H1 (cell line): Measurements from ENCODE around the gene MAP9. TPM values are rescaled to one million over a fixed set of nuclear protein-coding genes. Genes with fewer than 3 reads are reported as not detected.

ENCODE experiments used
- CTCF ChIA-PET: fragments of 300-600 bp; sonication (Branson Sonifier 250); formaldehyde crosslinking; loops from one replicate; lab custom pipeline; 2021; ENCODE audit not compliant: partially characterized antibody; lab: Charles Lee
- POLR2A ChIA-PET: fragments of 300-600 bp; sonication (Branson Sonifier 250); formaldehyde crosslinking; loops from one replicate; lab custom pipeline; 2021; ENCODE audit warnings: inconsistent platforms; ENCODE audit not compliant: partially characterized antibody; lab: Charles Lee
- DNase-seq, 2 experiments: peaks; one replicate each; pipeline versions ENCODE4 v3.0.0 to v3.0.0-alpha.2; 2010 to 2022; ENCODE audit warnings: low spot score in 2 of 2, low read depth in 1 of 2, mixed read lengths in 1 of 2
- FAIRE-seq: peaks from 2 replicates; lab custom pipeline; 2011; peaks lifted over from hg19 to GRCh38; lab: Jason Lieb, UNC
- H2AFZ ChIP-seq: 2 replicates; pipeline ENCODE4 v1.8.1; 2012; ENCODE audit warnings: low read length, inconsistent platforms
- H2AK5ac ChIP-seq: 2 replicates; pipeline ENCODE4 v1.6.1; 2013; ENCODE audit warnings: low read depth, low read length
- H2BK120ac ChIP-seq: replicated peaks from 2 replicates; pipeline ENCODE3; 2013; ENCODE audit warnings: low read depth, low read length, inconsistent platforms
- H2BK12ac ChIP-seq: 2 replicates; pipeline ENCODE4 v1.6.1; 2013; ENCODE audit warnings: low read depth, low read length
- H2BK15ac ChIP-seq: 2 replicates; pipeline ENCODE4 v1.6.1; 2013; ENCODE audit warnings: low read length
- H2BK20ac ChIP-seq: 2 replicates; pipeline ENCODE4 v1.6.1; 2013; ENCODE audit warnings: low read length
- H2BK5ac ChIP-seq: 2 replicates; pipeline ENCODE4 v1.6.1; 2013; ENCODE audit warnings: low read depth, low read length
- H3K14ac ChIP-seq: 2 replicates; pipeline ENCODE4 v1.6.1; 2013; ENCODE audit warnings: inconsistent platforms; ENCODE audit not compliant: insufficient read length
- H3K18ac ChIP-seq: 2 replicates; pipeline ENCODE4 v1.6.1; 2013; ENCODE audit warnings: low read length; ENCODE audit errors: extremely low read depth
- H3K23ac ChIP-seq: 2 replicates; pipeline ENCODE4 v1.6.1; 2013; ENCODE audit warnings: inconsistent platforms; ENCODE audit not compliant: insufficient read length
- H3K23me2 ChIP-seq: 2 replicates; pipeline ENCODE4 v1.6.1; 2013; ENCODE audit warnings: low read depth, low read length
- H3K27ac ChIP-seq: 2 replicates; pipeline ENCODE4 v1.6.1; 2011; ENCODE audit warnings: low read depth, low read length, inconsistent platforms
- H3K27me3 ChIP-seq, 4 experiments: replicated peaks in 1 of 4; 1 replicate in 1 of 4; 2 replicates in 3 of 4; pipeline versions ENCODE4 v1.6.1 to v1.8.1; 2011 to 2013; ENCODE audit warnings: low read length in 3 of 4, mild to moderate bottlenecking in 3 of 4, inconsistent platforms in 2 of 4, mixed read lengths in 2 of 4, moderate library complexity in 1 of 4; ENCODE audit not compliant: control insufficient read depth in 3 of 4, insufficient read depth in 3 of 4; ENCODE audit errors: extremely low read depth in 1 of 4
- H3K36me3 ChIP-seq, 4 experiments: 2 replicates each; pipeline versions ENCODE4 v1.6.1 to v1.8.1; 2011 to 2013; ENCODE audit warnings: mild to moderate bottlenecking in 4 of 4, low read length in 3 of 4, moderate library complexity in 2 of 4, control low read depth in 1 of 4, inconsistent platforms in 1 of 4; ENCODE audit not compliant: insufficient read depth in 4 of 4, control insufficient read depth in 2 of 4
- H3K4ac ChIP-seq: replicated peaks from 2 replicates; pipeline ENCODE3; 2013; ENCODE audit warnings: low read length, low read depth, mixed read lengths, inconsistent platforms; ENCODE audit not compliant: insufficient read length
- H3K4me1 ChIP-seq, 4 experiments: replicated peaks in 1 of 4; 1 replicate in 1 of 4; 2 replicates in 3 of 4; pipeline versions ENCODE4 v1.6.1 to v1.8.1; 2011 to 2013; ENCODE audit warnings: low read length in 3 of 4, inconsistent platforms in 2 of 4, mixed read lengths in 1 of 4; ENCODE audit not compliant: insufficient read depth in 4 of 4, control insufficient read depth in 3 of 4
- H3K4me2 ChIP-seq, 2 experiments: 2 replicates each; pipeline versions ENCODE4 v1.6.1 to v1.8.1; 2011 to 2013; ENCODE audit warnings: low read depth in 2 of 2, low read length in 2 of 2, control low read depth in 1 of 2, inconsistent platforms in 1 of 2, mild to moderate bottlenecking in 1 of 2; ENCODE audit not compliant: insufficient read depth in 1 of 2
- H3K4me3 ChIP-seq, 4 experiments: fragments of 200-600, 300-600 bp in 1 of 4; sonication (generic), shearing (Covaris generic), sonication (Bioruptor Twin) in 1 of 4; 2 replicates each; pipeline versions ENCODE4 v1.5.1 to v1.8.1; 2011 to 2016; ENCODE audit warnings: low read length in 4 of 4, low read depth in 3 of 4, control low read depth in 2 of 4, inconsistent platforms in 2 of 4, mild to moderate bottlenecking in 2 of 4, mixed read lengths in 1 of 4, moderate library complexity in 1 of 4; ENCODE audit not compliant: insufficient read depth in 2 of 4; ENCODE audit errors: extremely low read depth in 1 of 4
- H3K56ac ChIP-seq: replicated peaks from 2 replicates; pipeline ENCODE3; 2013; ENCODE audit warnings: low read depth, mild to moderate bottlenecking, mixed read lengths, low read length, inconsistent platforms; ENCODE audit not compliant: insufficient read length
- H3K79me1 ChIP-seq: 2 replicates; pipeline ENCODE4 v1.6.1; 2013; ENCODE audit warnings: low read depth, low read length, control low read depth
- H3K79me2 ChIP-seq, 2 experiments: 2 replicates each; pipeline versions ENCODE4 v1.6.1 to v1.8.1; 2012 to 2013; ENCODE audit warnings: low read length in 2 of 2, mild to moderate bottlenecking in 2 of 2, inconsistent platforms in 1 of 2; ENCODE audit not compliant: insufficient read depth in 2 of 2, control insufficient read depth in 1 of 2
- H3K9ac ChIP-seq, 4 experiments: replicated peaks in 1 of 4; 1 replicate in 1 of 4; 2 replicates in 3 of 4; pipeline versions ENCODE4 v1.6.1 to v1.8.1; 2011 to 2013; ENCODE audit warnings: low read depth in 3 of 4, low read length in 3 of 4, control low read depth in 2 of 4, mild to moderate bottlenecking in 2 of 4, moderate library complexity in 2 of 4, inconsistent platforms in 1 of 4; ENCODE audit errors: extremely low read depth in 1 of 4
- H3K9me3 ChIP-seq, 2 experiments: 2 replicates each; pipeline versions ENCODE4 v1.6.1 to v1.8.1; 2012 to 2013; ENCODE audit warnings: mild to moderate bottlenecking in 2 of 2, moderate library complexity in 2 of 2, control low read depth in 1 of 2, inconsistent platforms in 1 of 2, low read depth in 1 of 2, low read length in 1 of 2, mixed read lengths in 1 of 2; ENCODE audit not compliant: insufficient read depth in 2 of 2
- H4K20me1 ChIP-seq, 2 experiments: replicated peaks in 1 of 2; 2 replicates each; pipeline versions ENCODE3 to v1.8.1; 2011 to 2013; ENCODE audit warnings: inconsistent platforms in 2 of 2, low read length in 2 of 2, mild to moderate bottlenecking in 1 of 2; ENCODE audit not compliant: insufficient read depth in 2 of 2, control insufficient read depth in 1 of 2
- H4K5ac ChIP-seq: 2 replicates; pipeline ENCODE4 v1.6.1; 2013; ENCODE audit warnings: low read length, low read depth, mixed read lengths, inconsistent platforms; ENCODE audit not compliant: insufficient read length
- H4K8ac ChIP-seq: 2 replicates; pipeline ENCODE4 v1.8.0; 2013; ENCODE audit warnings: mild to moderate bottlenecking, moderate library complexity, low read length, inconsistent platforms; ENCODE audit not compliant: insufficient read depth; ENCODE audit errors: extremely low read depth
- H4K91ac ChIP-seq: replicated peaks from 2 replicates; pipeline ENCODE3; 2013; ENCODE audit warnings: low read length, mixed read lengths, inconsistent platforms; ENCODE audit not compliant: insufficient read length
- POLR2AphosphoS5 ChIP-seq: IDR thresholded peaks from 2 replicates; pipeline ENCODE4 v1.6.1; 2011; ENCODE audit warnings: low read depth, low read length
- WGBS, 2 experiments: shearing (Covaris generic) in 1 of 2; methylation state at CpG; one replicate each; pipeline versions ENCODE4 v1.1.6 to v1.1.7; 2013 to 2015; ENCODE audit warnings: low lambda C conversion rate in 2 of 2, mixed read lengths in 2 of 2, inconsistent platforms in 1 of 2, low coverage in 1 of 2, missing lambda C conversion rate in 1 of 2; ENCODE audit not compliant: insufficient replicate concordance in 2 of 2, insufficient coverage in 1 of 2, insufficient read length in 1 of 2; ENCODE audit errors: extremely low coverage in 1 of 2, missing lambda C conversion rate in 1 of 2; 5-methylcytosine and 5-hydroxymethylcytosine counted together
- polyA plus RNA-seq, 7 experiments: library from polyadenylated mRNA; depleted of rRNA in 3 of 7; stranded (reverse) in 5 of 7; unstranded in 2 of 7; fragments of >200 nt in 5 of 7; fragments of 200-250 nt in 2 of 7; gene quantifications; 1 replicate in 5 of 7; 2 replicates in 1 of 7; 4 replicates in 1 of 7; pipeline versions ENCODE4 v1.2.1 to v1.2.3, GENCODE V29; 2011 to 2013; ENCODE audit warnings: missing spikeins in 2 of 7, mixed read lengths in 2 of 7
- total RNA-seq: library from RNA; stranded (reverse); fragmentation: NEBNext Ultra II Directional; extraction: Animal tissue kit (Norgen Biotek cat#: 25700); gene quantifications from 2 replicates; pipeline ENCODE4 v1.2.1, GENCODE V29; 2021

The MAP9 gene
- total and polyA plus RNA-seq, 2 of the 8 experiments (the other 6 are each of a cell fraction or from before 2014, with no cell fraction given), result 2.1 to 18.9 TPM

- Histone ChIP-seq H2AK5ac (no peak overlapping the region), H2BK120ac (no peak overlapping the region), H4K20me1 (no peaks in the 10 kb centered on the region), H3K23me2 (no peaks in the 10 kb centered on the region), H2BK15ac (no peak overlapping the region), H3K79me1 (no peaks in the 10 kb centered on the region), H3K56ac (no peak overlapping the region), H2AFZ (no peak overlapping the region), H2BK5ac (no peak overlapping the region), H3K14ac (no peak overlapping the region), H3K18ac (no peak overlapping the region), H4K91ac (no peak overlapping the region), H3K27ac (no peak overlapping the region), H4K5ac (no peak overlapping the region), H3K4ac (no peak overlapping the region), H2BK12ac (no peak overlapping the region), H3K4me1 (no peaks in the 10 kb centered on the region), H4K8ac (no peak overlapping the region), H3K23ac (no peak overlapping the region), H3K4me2 (no peak overlapping the region), H2BK20ac (no peak overlapping the region), H3K36me3 (peaks cover 0 to 2% (median 0%) of the 10 kb centered on the region in 4 experiments; a peak in 1 of 8 replicates), H3K27me3 (no peaks in the 10 kb centered on the region), H3K9ac (no peak overlapping the region), H3K79me2 (no peaks in the 10 kb centered on the region), H3K9me3 (peaks cover 4% of the 10 kb centered on the region in 2 experiments; a peak in 3 of 4 replicates), H3K4me3 (no peak overlapping the region)
- FAIRE-seq (no peak), DNase-seq (no peak)
- 89% methylated on average over 2 of the region's 2 CpGs; no CpG with 5 or more reads in 1 of the 2 experiments for WGBS, 2 experiments
- CTCF ChIA-PET, result interaction anchor here (0.6 kb wide), 1 partner anchor 464 kb away, joined by 5 read pairs; no protein-coding TSS in a partner anchor
- no peak for TF ChIP-seq POLR2AphosphoS5
- POLR2A ChIA-PET, result no interaction called here
These were observed 54.0 kb downstream of the MAP9 start for GRCh38 chr4:155322782-155323181.
